GM12865 (cell line): ENCODE data around the gene CHRNG.

Source experiments
- DNase-seq: peaks from one replicate; pipeline ENCODE4 v3.0.0; 2010; ENCODE audit warnings: low read depth
- H3K4me3 ChIP-seq: 2 replicates; pipeline ENCODE4 v1.5.1; 2011; ENCODE audit warnings: mild to moderate bottlenecking, low read depth, low read length, control low read depth
- TF ChIP-seq, protein P1 (sequence below): IDR thresholded peaks from 2 replicates; pipeline ENCODE4 v1.5.1; 2011; ENCODE audit warnings: low read length, control low read depth, low read depth, inconsistent platforms; ENCODE audit not compliant: insufficient read depth; ENCODE audit errors: missing control alignments

Gene CHRNG

DNA sequence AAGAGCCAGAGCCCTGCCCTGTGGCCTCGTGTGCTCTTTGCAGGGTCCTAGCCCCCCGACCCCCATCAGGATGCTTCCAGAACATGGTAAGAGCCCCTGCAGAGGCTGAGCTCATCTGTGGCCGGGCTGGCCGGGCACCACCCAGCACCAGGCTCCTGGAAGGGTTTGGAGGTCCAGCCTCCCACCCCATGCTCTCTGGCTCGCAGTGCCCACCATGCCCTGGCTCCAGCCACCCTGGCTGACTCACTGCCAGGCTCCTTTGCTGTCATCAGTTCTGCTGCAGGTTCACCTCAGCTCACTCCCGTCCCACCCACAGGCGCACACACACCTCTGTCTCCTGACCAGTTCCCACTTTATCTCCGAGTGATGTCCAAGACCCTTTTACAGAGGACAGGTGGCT is 48.5 kb downstream of the CHRNG start:
- TF ChIP-seq, protein P1, sequence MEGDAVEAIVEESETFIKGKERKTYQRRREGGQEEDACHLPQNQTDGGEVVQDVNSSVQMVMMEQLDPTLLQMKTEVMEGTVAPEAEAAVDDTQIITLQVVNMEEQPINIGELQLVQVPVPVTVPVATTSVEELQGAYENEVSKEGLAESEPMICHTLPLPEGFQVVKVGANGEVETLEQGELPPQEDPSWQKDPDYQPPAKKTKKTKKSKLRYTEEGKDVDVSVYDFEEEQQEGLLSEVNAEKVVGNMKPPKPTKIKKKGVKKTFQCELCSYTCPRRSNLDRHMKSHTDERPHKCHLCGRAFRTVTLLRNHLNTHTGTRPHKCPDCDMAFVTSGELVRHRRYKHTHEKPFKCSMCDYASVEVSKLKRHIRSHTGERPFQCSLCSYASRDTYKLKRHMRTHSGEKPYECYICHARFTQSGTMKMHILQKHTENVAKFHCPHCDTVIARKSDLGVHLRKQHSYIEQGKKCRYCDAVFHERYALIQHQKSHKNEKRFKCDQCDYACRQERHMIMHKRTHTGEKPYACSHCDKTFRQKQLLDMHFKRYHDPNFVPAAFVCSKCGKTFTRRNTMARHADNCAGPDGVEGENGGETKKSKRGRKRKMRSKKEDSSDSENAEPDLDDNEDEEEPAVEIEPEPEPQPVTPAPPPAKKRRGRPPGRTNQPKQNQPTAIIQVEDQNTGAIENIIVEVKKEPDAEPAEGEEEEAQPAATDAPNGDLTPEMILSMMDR: no peak
- no peak overlapping the region for H3K4me3 ChIP-seq
- no peak for DNase-seq

DNA sequence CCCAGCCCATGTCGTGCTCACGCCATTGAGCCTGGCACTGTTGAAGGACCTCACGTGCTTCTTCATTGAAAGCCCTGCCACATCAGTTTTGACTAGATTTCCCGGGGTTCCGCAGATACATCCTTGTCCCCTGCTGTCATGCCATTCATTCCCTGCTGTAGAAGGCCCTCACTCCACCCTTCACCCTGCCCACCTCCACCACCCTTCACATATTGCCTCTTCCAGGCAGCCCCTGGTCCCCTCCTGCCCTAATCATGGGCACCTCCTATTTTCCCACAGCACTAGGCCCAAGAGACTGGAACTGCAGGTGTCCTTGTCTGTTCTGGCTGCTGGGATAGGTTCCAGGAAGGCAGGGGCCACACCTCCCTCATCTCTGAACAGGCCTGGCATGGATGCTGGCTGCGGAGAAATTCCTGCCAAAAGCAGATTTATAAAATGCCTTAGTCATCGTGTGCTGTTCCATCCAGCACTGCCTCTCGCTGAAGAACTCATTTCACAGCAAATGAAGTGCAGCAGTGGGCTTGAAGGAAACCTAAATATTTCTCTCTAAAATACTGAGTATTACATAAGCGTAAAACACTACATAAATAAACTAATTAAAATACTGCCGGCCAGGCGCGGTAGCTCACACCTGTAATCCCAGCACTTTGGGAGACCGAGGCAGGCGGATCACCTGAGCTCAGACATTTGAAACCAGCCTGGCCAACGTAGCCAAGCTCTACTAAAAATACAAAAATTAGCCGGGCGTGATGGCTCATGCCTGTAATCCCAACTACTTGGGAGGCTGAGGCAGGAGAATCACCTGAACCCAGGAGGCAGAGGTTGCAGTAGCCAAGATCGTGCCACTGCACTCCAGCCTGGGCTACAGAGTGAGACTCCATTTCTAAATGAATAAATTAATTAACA is 49.4 kb downstream of the CHRNG start:
- TF ChIP-seq, protein P1: no peak
- no peak for DNase-seq
- H3K4me3 ChIP-seq: no peak overlapping the region

DNA sequence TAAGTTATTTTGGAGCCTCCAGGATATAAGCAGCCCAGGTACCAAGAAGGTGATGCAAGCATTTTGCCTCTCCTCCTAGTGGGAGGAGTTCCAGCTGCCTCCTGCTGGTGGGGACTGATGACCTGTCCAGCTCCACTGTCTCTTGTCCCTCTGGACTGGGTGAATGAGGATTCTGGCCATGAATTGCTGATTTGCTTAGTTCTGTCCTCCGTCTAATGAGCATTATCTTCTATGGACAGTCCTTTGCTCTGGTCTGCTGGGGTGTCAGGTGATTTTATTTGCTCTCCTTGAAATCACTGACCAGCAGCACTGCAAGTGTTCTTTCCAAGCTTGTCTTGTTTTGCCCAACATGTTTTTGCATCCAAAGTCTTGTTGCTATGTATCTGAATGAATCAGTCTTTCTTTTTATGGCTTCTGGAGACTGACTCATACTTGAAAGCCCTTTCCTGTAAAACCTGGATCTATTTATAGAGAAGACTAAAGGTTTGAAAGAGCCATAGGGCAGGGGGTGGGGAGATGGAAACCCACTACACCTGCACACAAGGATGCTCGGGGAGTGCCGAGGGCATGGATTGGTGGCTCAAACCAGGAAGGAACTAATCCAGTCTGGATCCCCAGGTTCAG is 53.4 kb downstream of the CHRNG start:
- no peak overlapping the region for H3K4me3 ChIP-seq
- TF ChIP-seq, protein P1: no peak
- DNase-seq: no peak

DNA sequence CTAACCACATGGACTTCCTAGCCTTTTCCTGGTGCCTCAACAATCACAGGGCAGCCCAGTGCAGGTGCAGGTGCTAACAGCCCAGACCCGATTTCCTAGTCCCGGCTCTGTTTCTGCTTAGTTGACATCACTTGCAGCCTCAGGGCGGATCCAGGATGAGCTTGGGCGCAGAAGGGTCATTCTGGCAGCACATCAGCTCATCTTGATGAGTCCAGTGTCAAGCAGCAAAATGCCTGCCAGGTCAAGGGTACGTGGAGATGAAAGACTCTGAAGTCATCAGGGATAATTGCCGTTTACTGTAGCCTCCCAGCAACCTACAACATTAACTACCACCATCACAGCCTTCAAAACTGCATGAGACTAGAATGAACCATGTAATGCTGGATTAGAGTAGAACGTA is 54.5 kb downstream of the CHRNG start:
- TF ChIP-seq, protein P1: no peak
- no peak for DNase-seq
- H3K4me3 ChIP-seq: no peak overlapping the region
